ENCODE results near the gene ZNF770.

Gene ZNF770

GRCh38 chr15:34994925-34995324 lies 6.8 kb upstream of the ZNF770 start:
- in situ Hi-C loops (cut with MboI; ENCODE audit: low sequenced_read_pairs, unreplicated experiment), result no loop called here
- no peak for DNase-seq (ENCODE audit: low spot score)
- TF ChIP-seq CTCF (IDR thresholded peaks at IDR 0.05; ENCODE audit: borderline replicate concordance, control extremely low read depth, extremely low read depth, insufficient read depth, missing control alignments), result no peak

- in situ Hi-C loops (cut with MboI; ENCODE audit: low sequenced_read_pairs, unreplicated experiment), result no loop called here
- TF ChIP-seq CTCF (IDR thresholded peaks at IDR 0.05; ENCODE audit: borderline replicate concordance, control extremely low read depth, extremely low read depth, insufficient read depth, missing control alignments), result no peak
- peak; percentile 82 for DNase-seq (ENCODE audit: low spot score)
Measured at GRCh38 chr15:34993877-34994276, 5.8 kb upstream of the ZNF770 start.

GRCh38 chr15:34993412-34993811 lies 5.3 kb upstream of the ZNF770 start:
- DNase-seq (ENCODE audit: low spot score), result no peak
- in situ Hi-C loops (cut with MboI; ENCODE audit: low sequenced_read_pairs, unreplicated experiment), result no loop called here
- no peak for TF ChIP-seq CTCF (IDR thresholded peaks at IDR 0.05; ENCODE audit: borderline replicate concordance, control extremely low read depth, extremely low read depth, insufficient read depth, missing control alignments)

- no peak for TF ChIP-seq CTCF (IDR thresholded peaks at IDR 0.05; ENCODE audit: borderline replicate concordance, control extremely low read depth, extremely low read depth, insufficient read depth, missing control alignments)
Measured at GRCh38 chr15:34987609-34988026, 469 bp downstream of the ZNF770 start.

GRCh38 chr15:34986771-34987480 lies 1.2 kb downstream of the ZNF770 start:
- in situ Hi-C loops (cut with MboI; ENCODE audit: low sequenced_read_pairs, unreplicated experiment), result no loop called here
- no peak for TF ChIP-seq CTCF (IDR thresholded peaks at IDR 0.05; ENCODE audit: borderline replicate concordance, control extremely low read depth, extremely low read depth, insufficient read depth, missing control alignments)
- no peak for DNase-seq (ENCODE audit: low spot score)

More at GRCh38 chr15:34987609-34988026, 469 bp downstream of the ZNF770 start:
- no peak for DNase-seq (ENCODE audit: low spot score)
- in situ Hi-C loops (cut with MboI; ENCODE audit: low sequenced_read_pairs, unreplicated experiment), result no loop called here

- TF ChIP-seq CTCF (IDR thresholded peaks at IDR 0.05; ENCODE audit: borderline replicate concordance, control extremely low read depth, extremely low read depth, insufficient read depth, missing control alignments), result no peak
- in situ Hi-C loops (cut with MboI; ENCODE audit: low sequenced_read_pairs, unreplicated experiment), result no loop called here
Measured at GRCh38 chr15:34986326-34986725, 1.8 kb downstream of the ZNF770 start.

More at GRCh38 chr15:34986326-34986725, 1.8 kb downstream of the ZNF770 start:
- DNase-seq (ENCODE audit: low spot score), result no peak
